ENCODE results near the gene TICAM2.
A peak's percentile ranks its signal among the peaks of the same experiment; 100 is the strongest.

The TICAM2 gene

DNA sequence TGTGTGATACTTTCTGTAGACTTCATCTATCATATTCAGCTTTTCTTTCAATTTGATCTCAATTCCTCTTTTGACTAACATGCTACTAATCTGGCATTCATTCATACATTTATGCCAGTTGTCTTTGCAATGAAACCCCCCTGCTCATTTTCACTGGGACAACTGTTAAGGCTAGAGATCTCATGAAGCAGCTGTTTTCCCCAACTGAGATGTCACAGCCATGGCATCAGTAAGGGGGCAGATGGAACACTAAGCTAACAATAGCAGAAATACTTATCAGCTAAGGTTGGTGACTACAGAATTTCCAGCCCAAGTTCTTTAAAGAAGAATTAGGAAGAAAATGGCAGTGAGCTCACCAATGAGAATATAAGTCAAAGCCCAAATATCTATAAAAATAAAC lies 14.2 kb upstream of the TICAM2 start:
- H3K36me3 ChIP-seq (ENCODE audit: control insufficient read depth in 4 of 4, insufficient read depth in 4 of 4, low read length in 3 of 4): peaks cover 10 to 57% (median 28%) of the 10 kb centered on the region in 4 experiments
- H3K4me1 ChIP-seq (ENCODE audit: control extremely low read depth in 1 of 4, control insufficient read depth in 4 of 4, insufficient read depth in 4 of 4, low read length in 3 of 4): no peaks in the 10 kb centered on the region
- POLR2A ChIA-PET: no interaction called here

DNA sequence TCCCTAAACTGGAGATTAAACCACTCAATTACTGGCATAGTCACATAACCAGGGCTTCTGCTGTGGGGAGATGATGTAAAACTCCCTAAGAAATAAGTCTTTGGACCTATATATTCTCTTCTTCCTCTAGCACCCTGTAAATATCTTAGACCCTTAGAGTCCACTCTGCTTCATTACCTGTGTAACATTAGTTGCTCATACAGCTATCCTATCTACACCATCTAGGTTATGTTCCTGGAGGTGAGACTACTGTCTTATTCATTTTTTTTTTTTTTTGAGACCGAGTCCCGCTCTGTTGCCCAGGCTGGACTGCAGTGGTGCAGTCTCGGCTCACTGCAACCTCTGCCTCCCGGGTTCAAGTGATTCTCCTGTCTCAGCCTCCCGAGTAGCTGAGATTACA lies 9.6 kb upstream of the TICAM2 start:
- POLR2A ChIA-PET: interaction anchor here (1.0 kb wide), 1 partner anchor 11 kb away, joined by 8 read pairs; no protein-coding TSS in a partner anchor
- H3K9me3 ChIP-seq (ENCODE audit: control extremely low read depth in 1 of 5, control insufficient read depth in 4 of 5, insufficient read depth in 2 of 5, low read depth in 1 of 5, low read length in 4 of 5): no peaks in the 10 kb centered on the region
- CTCF ChIA-PET: interaction anchor here (1.8 kb wide), 1 partner anchor 11 kb away, joined by 5 read pairs; no protein-coding TSS in a partner anchor
- H3K36me3 ChIP-seq (ENCODE audit: control insufficient read depth in 4 of 4, insufficient read depth in 4 of 4, low read length in 3 of 4): peaks cover 4 to 29% (median 15%) of the 10 kb centered on the region in 4 experiments
- no peaks in the 10 kb centered on the region for H3K4me1 ChIP-seq (ENCODE audit: control extremely low read depth in 1 of 4, control insufficient read depth in 4 of 4, insufficient read depth in 4 of 4, low read length in 3 of 4)
- H3K27ac ChIP-seq (ENCODE audit: insufficient read depth in 1 of 2, low read depth in 1 of 2, low read length in 2 of 2, poor library complexity in 1 of 2, severe bottlenecking in 2 of 2): no peak overlapping the region
- H3K27me3 ChIP-seq (replicated peaks in 2 of 5; ENCODE audit: control insufficient read depth in 4 of 5, insufficient read depth in 5 of 5, low read length in 4 of 5): no peaks in the 10 kb centered on the region
- WGBS (ENCODE audit: insufficient coverage): 100% methylated on average over 2 of the region's 5 CpGs
- H3K4me3 ChIP-seq (ENCODE audit: control insufficient read depth in 1 of 7, extremely low read depth in 1 of 7, insufficient read depth in 4 of 7, low read depth in 2 of 7, low read length in 6 of 7): no peak overlapping the region
- no peak for DNase-seq

More for the DNA sequence above, 14.2 kb upstream of the TICAM2 start:
- H3K9me3 ChIP-seq (ENCODE audit: control extremely low read depth in 1 of 5, control insufficient read depth in 4 of 5, insufficient read depth in 2 of 5, low read depth in 1 of 5, low read length in 4 of 5): no peaks in the 10 kb centered on the region
- H3K27ac ChIP-seq (ENCODE audit: insufficient read depth in 1 of 2, low read depth in 1 of 2, low read length in 2 of 2, poor library complexity in 1 of 2, severe bottlenecking in 2 of 2): no peak overlapping the region
- CTCF ChIA-PET: interaction anchor here (0.7 to 1.7 kb wide), 3 partner anchors 8 to 13 kb away, joined by 3 to 6 read pairs (median 4); no protein-coding TSS in a partner anchor
- no peak overlapping the region for H3K4me3 ChIP-seq (ENCODE audit: control insufficient read depth in 1 of 7, extremely low read depth in 1 of 7, insufficient read depth in 4 of 7, low read depth in 2 of 7, low read length in 6 of 7)
- H3K27me3 ChIP-seq (replicated peaks in 2 of 5; ENCODE audit: control insufficient read depth in 4 of 5, insufficient read depth in 5 of 5, low read length in 4 of 5): no peaks in the 10 kb centered on the region
- DNase-seq: no peak

DNA sequence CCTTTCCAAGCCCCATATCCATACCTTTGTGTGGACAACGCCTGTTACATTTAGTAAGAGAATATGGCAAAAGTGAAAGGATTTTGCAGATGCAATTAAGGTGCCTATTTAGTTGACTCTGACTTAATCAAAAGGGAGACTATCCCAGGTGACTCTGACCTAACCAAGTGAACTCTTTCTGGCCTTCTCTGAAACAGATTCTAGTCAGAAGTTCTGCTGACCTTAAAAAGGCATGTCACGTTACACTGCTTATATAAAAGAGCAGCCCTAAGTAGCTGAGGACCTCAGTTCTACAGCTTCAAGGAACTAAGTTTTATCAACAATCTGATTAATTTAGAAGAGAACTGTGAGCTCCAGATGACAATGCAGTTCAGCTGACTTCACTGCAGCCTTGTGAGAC lies 5.7 kb upstream of the TICAM2 start:
- no peaks in the 10 kb centered on the region for H3K27me3 ChIP-seq (replicated peaks in 2 of 5; ENCODE audit: control insufficient read depth in 4 of 5, insufficient read depth in 5 of 5, low read length in 4 of 5)
- ChIA-PET POLR2A (interaction anchor here (1.2 kb wide), 1 partner anchor 10 kb away, joined by 3 read pairs; no protein-coding TSS in a partner anchor), CTCF (interaction anchor here (1.1 to 1.5 kb wide), 4 partner anchors 9 to 38 kb away, joined by 3 to 9 read pairs (median 4); no protein-coding TSS in a partner anchor)
- peaks cover under 1 to 8% (median 4%) of the 10 kb centered on the region in 4 experiments for H3K4me1 ChIP-seq (ENCODE audit: control extremely low read depth in 1 of 4, control insufficient read depth in 4 of 4, insufficient read depth in 4 of 4, low read length in 3 of 4)
- DNase-seq: no peak
- peaks cover 0 to 9% (median 5%) of the 10 kb centered on the region in 4 experiments for H3K36me3 ChIP-seq (ENCODE audit: control insufficient read depth in 4 of 4, insufficient read depth in 4 of 4, low read length in 3 of 4)
- WGBS (ENCODE audit: insufficient coverage): no CpG with 5 or more reads among the region's 2 CpGs
- no peaks in the 10 kb centered on the region for H3K9me3 ChIP-seq (ENCODE audit: control extremely low read depth in 1 of 5, control insufficient read depth in 4 of 5, insufficient read depth in 2 of 5, low read depth in 1 of 5, low read length in 4 of 5)
- no peak overlapping the region for H3K4me3 ChIP-seq (ENCODE audit: control insufficient read depth in 1 of 7, extremely low read depth in 1 of 7, insufficient read depth in 4 of 7, low read depth in 2 of 7, low read length in 6 of 7)
- no peak overlapping the region for H3K27ac ChIP-seq (ENCODE audit: insufficient read depth in 1 of 2, low read depth in 1 of 2, low read length in 2 of 2, poor library complexity in 1 of 2, severe bottlenecking in 2 of 2)

GRCh38 chr5:115605436-115605835 lies 3.2 kb upstream of the TICAM2 start:
- Histone ChIP-seq H3K36me3 (ENCODE audit: control insufficient read depth in 4 of 4, insufficient read depth in 4 of 4, low read length in 3 of 4) (peaks cover 0 to 4% (median 2%) of the 10 kb centered on the region in 4 experiments), H3K27ac (ENCODE audit: insufficient read depth in 1 of 2, low read depth in 1 of 2, low read length in 2 of 2, poor library complexity in 1 of 2, severe bottlenecking in 2 of 2) (no peak overlapping the region), H3K4me3 (ENCODE audit: control insufficient read depth in 1 of 7, extremely low read depth in 1 of 7, insufficient read depth in 4 of 7, low read depth in 2 of 7, low read length in 6 of 7) (no peak overlapping the region), H3K9me3 (ENCODE audit: control extremely low read depth in 1 of 5, control insufficient read depth in 4 of 5, insufficient read depth in 2 of 5, low read depth in 1 of 5, low read length in 4 of 5) (no peaks in the 10 kb centered on the region), H3K4me1 (ENCODE audit: control extremely low read depth in 1 of 4, control insufficient read depth in 4 of 4, insufficient read depth in 4 of 4, low read length in 3 of 4) (peaks cover 15 to 30% (median 19%) of the 10 kb centered on the region in 4 experiments), H3K27me3 (replicated peaks in 2 of 5; ENCODE audit: control insufficient read depth in 4 of 5, insufficient read depth in 5 of 5, low read length in 4 of 5) (no peaks in the 10 kb centered on the region)
- POLR2A ChIA-PET: no interaction called here
- CTCF ChIA-PET: interaction anchor here (0.9 kb wide), 1 partner anchor 10 kb away, joined by 4 read pairs; no protein-coding TSS in a partner anchor
- 100% methylated on average over 1 of the region's 3 CpGs for WGBS (ENCODE audit: insufficient coverage)
- DNase-seq: no peak

DNA sequence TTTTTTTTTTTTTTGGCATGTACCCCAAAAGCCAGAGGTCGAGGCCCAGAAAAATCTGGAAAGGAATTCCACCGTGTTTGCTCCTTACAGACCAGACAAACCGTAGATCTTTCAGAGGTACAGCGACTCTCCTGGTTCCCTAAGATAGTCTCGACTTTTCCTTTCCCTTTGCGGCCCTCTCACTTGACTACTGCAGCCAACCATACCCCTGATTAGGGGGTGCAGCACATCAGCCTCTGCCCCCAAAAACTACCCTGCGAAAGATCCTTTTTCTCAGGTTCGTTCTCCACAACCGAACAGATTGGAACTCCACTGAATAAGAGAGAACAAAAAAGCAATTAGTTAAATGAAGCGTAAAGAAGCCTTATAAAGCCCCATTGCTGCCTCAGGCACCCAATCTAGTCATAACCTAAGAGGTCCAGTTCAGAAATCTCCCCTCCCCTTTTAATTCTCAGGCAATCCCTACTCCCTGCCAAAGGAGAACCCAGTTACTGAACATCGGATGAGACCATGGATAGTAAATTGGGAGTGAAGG lies 379 bp upstream of the TICAM2 start:
- peaks cover 15 to 33% (median 19%) of the 10 kb centered on the region in 4 experiments for H3K4me1 ChIP-seq (ENCODE audit: control extremely low read depth in 1 of 4, control insufficient read depth in 4 of 4, insufficient read depth in 4 of 4, low read length in 3 of 4)
- WGBS (ENCODE audit: insufficient coverage): 36% methylated on average over 10 of the region's 11 CpGs
- no peaks in the 10 kb centered on the region for H3K9me3 ChIP-seq (ENCODE audit: control extremely low read depth in 1 of 5, control insufficient read depth in 4 of 5, insufficient read depth in 2 of 5, low read depth in 1 of 5, low read length in 4 of 5)
- H3K36me3 ChIP-seq (ENCODE audit: control insufficient read depth in 4 of 4, insufficient read depth in 4 of 4, low read length in 3 of 4): peaks cover 0 to 4% (median 2%) of the 10 kb centered on the region in 4 experiments
- ChIA-PET CTCF (interaction anchor here (2.1 kb wide), 1 partner anchor 15 kb away, joined by 8 read pairs; no protein-coding TSS in a partner anchor), POLR2A (interaction anchor here (1.0 kb wide), 1 partner anchor 58 kb away, joined by 3 read pairs; the partner anchor contains the start of gene FEM1C)
- H3K4me3 ChIP-seq (ENCODE audit: control insufficient read depth in 1 of 7, extremely low read depth in 1 of 7, insufficient read depth in 4 of 7, low read depth in 2 of 7, low read length in 6 of 7): peak overlapping the region in 6 of 7 experiments; percentile 44 to 94 (median 76)
- H3K27ac ChIP-seq (ENCODE audit: insufficient read depth in 1 of 2, low read depth in 1 of 2, low read length in 2 of 2, poor library complexity in 1 of 2, severe bottlenecking in 2 of 2): peak overlapping the region in 1 of 2 experiments; percentile 68
- no peak for DNase-seq
- no peaks in the 10 kb centered on the region for H3K27me3 ChIP-seq (replicated peaks in 2 of 5; ENCODE audit: control insufficient read depth in 4 of 5, insufficient read depth in 5 of 5, low read length in 4 of 5)

GRCh38 chr5:115600766-115601165 lies 1.5 kb downstream of the TICAM2 start:
- H3K4me1 ChIP-seq (ENCODE audit: control extremely low read depth in 1 of 4, control insufficient read depth in 4 of 4, insufficient read depth in 4 of 4, low read length in 3 of 4): peaks cover 15 to 33% (median 19%) of the 10 kb centered on the region in 4 experiments
- WGBS (ENCODE audit: insufficient coverage): no CpG with 5 or more reads among the region's 3 CpGs
- peak overlapping the region in 1 of 7 experiments; percentile 73 for H3K4me3 ChIP-seq (ENCODE audit: control insufficient read depth in 1 of 7, extremely low read depth in 1 of 7, insufficient read depth in 4 of 7, low read depth in 2 of 7, low read length in 6 of 7)
- DNase-seq: no peak
- H3K9me3 ChIP-seq (ENCODE audit: control extremely low read depth in 1 of 5, control insufficient read depth in 4 of 5, insufficient read depth in 2 of 5, low read depth in 1 of 5, low read length in 4 of 5): no peaks in the 10 kb centered on the region
- CTCF ChIA-PET: interaction anchor here (2.1 to 2.9 kb wide), 2 partner anchors 13 to 292 kb away, joined by 7 to 8 read pairs; no protein-coding TSS in a partner anchor
- no peaks in the 10 kb centered on the region for H3K27me3 ChIP-seq (replicated peaks in 2 of 5; ENCODE audit: control insufficient read depth in 4 of 5, insufficient read depth in 5 of 5, low read length in 4 of 5)
- peaks cover 0 to 4% (median 2%) of the 10 kb centered on the region in 4 experiments for H3K36me3 ChIP-seq (ENCODE audit: control insufficient read depth in 4 of 4, insufficient read depth in 4 of 4, low read length in 3 of 4)
- no peak overlapping the region for H3K27ac ChIP-seq (ENCODE audit: insufficient read depth in 1 of 2, low read depth in 1 of 2, low read length in 2 of 2, poor library complexity in 1 of 2, severe bottlenecking in 2 of 2)
- POLR2A ChIA-PET: interaction anchor here (1.2 kb wide), 1 partner anchor 240 kb away, joined by 4 read pairs; the partner anchor contains the start of gene ATG12

- no peaks in the 10 kb centered on the region for H3K36me3 ChIP-seq (ENCODE audit: control insufficient read depth in 4 of 4, insufficient read depth in 4 of 4, low read length in 3 of 4)
- ChIA-PET POLR2A (no interaction called here), CTCF (interaction anchor here (1.4 to 2.9 kb wide), 2 partner anchors 8 to 291 kb away, joined by 5 to 7 read pairs; no protein-coding TSS in a partner anchor)
- H3K4me1 ChIP-seq (ENCODE audit: control extremely low read depth in 1 of 4, control insufficient read depth in 4 of 4, insufficient read depth in 4 of 4, low read length in 3 of 4): peaks cover 15 to 33% (median 19%) of the 10 kb centered on the region in 4 experiments
- 100% methylated on average over 1 of the region's 2 CpGs for WGBS (ENCODE audit: insufficient coverage)
- no peaks in the 10 kb centered on the region for H3K27me3 ChIP-seq (replicated peaks in 2 of 5; ENCODE audit: control insufficient read depth in 4 of 5, insufficient read depth in 5 of 5, low read length in 4 of 5)
- H3K4me3 ChIP-seq (ENCODE audit: control insufficient read depth in 1 of 7, extremely low read depth in 1 of 7, insufficient read depth in 4 of 7, low read depth in 2 of 7, low read length in 6 of 7): no peak overlapping the region
- no peak overlapping the region for H3K27ac ChIP-seq (ENCODE audit: insufficient read depth in 1 of 2, low read depth in 1 of 2, low read length in 2 of 2, poor library complexity in 1 of 2, severe bottlenecking in 2 of 2)
- H3K9me3 ChIP-seq (ENCODE audit: control extremely low read depth in 1 of 5, control insufficient read depth in 4 of 5, insufficient read depth in 2 of 5, low read depth in 1 of 5, low read length in 4 of 5): no peaks in the 10 kb centered on the region
- no peak for DNase-seq
Measured at GRCh38 chr5:115599924-115600323, 2.4 kb downstream of the TICAM2 start.

All from common myeloid progenitor, CD34-positive (primary cell).